GM12891 (cell line): ENCODE data around the gene RANBP9.

ENCODE experiments used
- DNase-seq: peaks from one replicate; pipeline ENCODE4 v3.0.0; 2011; ENCODE audit warnings: low spot score; ENCODE audit not compliant: insufficient read length
- FAIRE-seq: peaks from 2 replicates; lab custom pipeline; 2011; peaks lifted over from hg19 to GRCh38; lab: Jason Lieb, UNC
- PAX5 ChIP-seq: IDR thresholded peaks from 2 replicates; pipeline ENCODE4 v1.6.1; 2011; ENCODE audit warnings: low read length, moderate library complexity, mild to moderate bottlenecking; ENCODE audit not compliant: insufficient read depth, severe bottlenecking
- POLR2A ChIP-seq: IDR thresholded peaks from 2 replicates; pipeline ENCODE4 v1.6.1; 2011; ENCODE audit warnings: low read depth, low read length, control low read depth
- POLR2AphosphoS5 ChIP-seq: IDR thresholded peaks from 2 replicates; pipeline ENCODE4 v1.6.1; 2011; ENCODE audit warnings: low read depth, low read length, control low read depth
- POU2F2 ChIP-seq: IDR thresholded peaks from 2 replicates; pipeline ENCODE4 v1.6.1; 2011; ENCODE audit warnings: low read depth, mild to moderate bottlenecking, control low read depth, low read length, moderate library complexity
- SPI1 ChIP-seq: IDR thresholded peaks from 2 replicates; pipeline ENCODE4 v1.6.1; 2011; ENCODE audit warnings: low read depth, low read length, control low read depth
- TAF1 ChIP-seq: IDR thresholded peaks from 2 replicates; pipeline ENCODE4 v1.6.1; 2011; ENCODE audit warnings: low read depth, low read length, control low read depth

The RANBP9 gene

DNA sequence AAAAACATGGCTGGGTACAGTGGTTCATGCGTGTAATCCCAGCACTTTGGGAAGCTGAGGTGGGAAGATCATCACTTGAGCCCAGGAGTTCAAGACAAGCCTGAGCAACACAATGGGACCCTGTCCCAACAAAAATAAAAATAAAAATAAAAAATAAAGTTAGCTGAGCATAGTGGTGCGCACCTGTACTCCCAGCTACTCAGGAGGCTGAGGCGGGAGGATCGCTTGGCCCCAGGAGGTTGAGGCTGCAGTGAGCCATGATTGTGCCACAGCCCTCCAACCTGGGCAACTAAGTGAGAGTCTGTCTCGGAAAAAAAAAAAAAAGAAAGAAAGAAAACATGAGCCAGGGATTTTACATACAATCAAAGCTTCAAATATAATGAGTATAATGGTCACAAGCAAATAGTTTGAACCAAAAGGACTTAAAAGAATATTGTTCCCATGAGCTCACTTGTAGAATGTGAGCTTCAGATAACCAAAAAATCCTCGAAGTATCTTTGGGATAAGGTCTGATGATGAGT is 31.1 kb downstream of the RANBP9 start:
- FAIRE-seq: no peak

GRCh38 chr6:13679996-13680395 is 31.6 kb downstream of the RANBP9 start:
- FAIRE-seq: no peak
- no peak for DNase-seq
- no peak for TF ChIP-seq TAF1
- TF ChIP-seq PAX5: no peak
- no peak for TF ChIP-seq POLR2AphosphoS5
- TF ChIP-seq POU2F2: no peak

More for the DNA sequence above, 31.1 kb downstream of the RANBP9 start:
- no peak for TF ChIP-seq PAX5
- TF ChIP-seq POLR2AphosphoS5: no peak
- no peak for TF ChIP-seq POU2F2
- TF ChIP-seq TAF1: no peak
- TF ChIP-seq POLR2A: no peak
- no peak for TF ChIP-seq SPI1
- no peak for DNase-seq

- DNase-seq (no peak), FAIRE-seq (no peak)
- TF ChIP-seq SPI1 (no peak), PAX5 (no peak), POLR2AphosphoS5 (no peak), POLR2A (no peak), TAF1 (no peak), POU2F2 (no peak)
Measured at GRCh38 chr6:13678255-13678983, 33.2 kb downstream of the RANBP9 start.

DNA sequence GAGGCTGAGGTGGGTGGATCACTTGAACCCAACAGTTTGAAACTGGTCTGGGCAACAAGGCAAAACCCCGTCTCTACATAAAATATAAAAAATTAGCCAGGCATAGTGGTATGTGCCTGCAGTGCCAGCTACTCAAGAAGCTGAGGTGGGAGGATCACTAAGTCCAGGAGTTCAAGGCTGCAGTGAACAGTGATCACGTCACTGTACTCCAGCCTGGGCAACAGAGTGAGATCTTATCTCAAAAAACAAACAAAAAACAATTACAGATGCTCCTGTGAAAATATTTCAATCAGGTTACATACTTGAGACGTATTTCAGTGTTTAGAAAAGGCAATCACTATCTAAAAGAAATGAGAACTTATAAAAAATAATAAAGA is 33.8 kb downstream of the RANBP9 start:
- DNase-seq (no peak), FAIRE-seq (no peak)
- no peak for TF ChIP-seq POLR2AphosphoS5
- TF ChIP-seq POU2F2: no peak
- TF ChIP-seq SPI1: no peak
- no peak for TF ChIP-seq TAF1
- TF ChIP-seq POLR2A: no peak
- no peak for TF ChIP-seq PAX5

DNA sequence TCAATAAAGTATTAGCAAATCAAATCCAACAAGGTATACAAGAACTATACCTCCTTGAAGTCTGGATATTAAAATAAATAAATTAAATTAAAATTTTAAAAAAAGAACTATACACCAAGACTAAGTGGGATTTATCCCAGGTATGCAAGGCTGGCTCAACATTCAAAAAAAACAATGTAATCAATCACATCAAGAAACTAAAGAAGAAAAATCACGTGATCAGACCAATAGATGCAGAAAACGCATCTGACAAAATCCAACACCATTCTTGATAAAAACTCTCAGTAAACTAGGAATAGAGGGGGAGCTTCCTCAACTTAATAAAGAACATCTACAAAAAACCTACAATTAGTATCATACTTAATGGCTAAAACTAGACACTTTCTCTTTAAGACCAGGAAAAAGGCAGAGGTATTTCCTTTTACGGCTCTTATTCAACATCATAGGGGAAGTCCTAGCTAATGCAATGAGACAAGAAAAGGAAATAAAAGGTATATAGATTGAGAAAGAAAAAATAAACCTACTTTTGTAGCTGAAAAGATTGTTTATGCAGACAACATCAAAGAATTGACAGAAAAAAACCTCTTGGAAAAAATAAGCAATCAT is 35.0 kb downstream of the RANBP9 start:
- DNase-seq (no peak), FAIRE-seq (no peak)
- TF ChIP-seq POU2F2: no peak
- TF ChIP-seq SPI1: no peak
- no peak for TF ChIP-seq PAX5
- TF ChIP-seq POLR2AphosphoS5: no peak

DNA sequence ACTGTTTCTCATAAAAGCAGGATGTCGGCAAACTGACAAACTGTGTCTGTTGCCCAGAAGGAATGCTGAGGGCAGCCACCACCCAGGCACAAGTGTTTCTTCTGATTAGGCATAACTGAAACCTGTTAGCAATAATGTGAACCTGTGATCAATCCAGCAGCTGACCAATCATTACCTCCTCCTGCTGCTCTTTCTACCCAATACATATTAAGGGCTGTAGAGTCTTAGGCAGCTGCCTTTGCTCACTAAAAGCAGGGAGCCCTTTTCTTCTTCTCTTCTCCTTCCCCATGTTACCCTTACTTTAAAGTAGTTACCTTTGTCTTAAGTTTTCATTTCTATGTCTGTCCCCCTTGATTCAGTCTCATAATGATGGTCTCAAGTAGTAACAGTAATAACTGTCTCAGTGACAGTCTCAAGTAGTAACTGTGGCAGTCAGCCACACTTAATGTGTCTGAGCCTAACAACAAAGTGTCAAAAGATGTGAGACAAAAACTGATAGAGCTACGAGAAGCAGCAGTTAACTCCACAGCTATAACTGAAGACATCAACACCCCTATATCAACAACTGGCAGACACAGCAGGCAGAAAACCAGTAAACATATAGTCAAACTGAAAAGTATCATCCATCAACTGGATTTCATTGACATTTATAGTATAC is 37.0 kb downstream of the RANBP9 start:
- DNase-seq (no peak), FAIRE-seq (peak; percentile 9)
- no peak for TF ChIP-seq POLR2A
- no peak for TF ChIP-seq TAF1
- no peak for TF ChIP-seq POU2F2
- no peak for TF ChIP-seq POLR2AphosphoS5
- TF ChIP-seq SPI1: no peak
- TF ChIP-seq PAX5: no peak

GRCh38 chr6:13673825-13674444 is 37.7 kb downstream of the RANBP9 start:
- TF ChIP-seq POU2F2 (no peak), TAF1 (no peak), SPI1 (no peak), POLR2A (no peak), PAX5 (no peak), POLR2AphosphoS5 (no peak)
- FAIRE-seq (no peak), DNase-seq (no peak)

DNA sequence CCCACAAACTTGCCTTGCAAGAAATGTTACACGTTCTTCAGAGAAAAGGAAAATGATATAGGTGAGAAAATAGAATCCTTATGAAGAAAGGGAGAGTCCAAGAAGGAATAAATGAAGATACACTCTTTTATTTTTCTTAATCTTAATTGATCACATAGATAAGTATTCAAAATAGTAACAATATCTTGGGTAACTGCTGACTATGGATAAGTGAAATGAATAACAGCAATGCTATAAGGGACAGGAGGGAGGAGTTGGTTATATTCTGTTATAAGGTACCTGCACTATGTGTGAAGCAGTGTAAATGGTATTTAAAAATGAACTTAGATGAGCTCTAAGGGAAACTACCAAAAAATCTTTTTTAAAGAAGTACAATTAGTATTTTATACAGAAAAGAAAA is 38.3 kb downstream of the RANBP9 start:
- TF ChIP-seq POU2F2 (no peak), POLR2AphosphoS5 (no peak), TAF1 (no peak), PAX5 (no peak), SPI1 (no peak), POLR2A (no peak)

GRCh38 chr6:13672904-13673303 is 38.7 kb downstream of the RANBP9 start:
- TF ChIP-seq POLR2A (no peak), PAX5 (no peak), POLR2AphosphoS5 (no peak), POU2F2 (no peak), SPI1 (no peak), TAF1 (no peak)
- no peak for FAIRE-seq
- DNase-seq: no peak

More for the DNA sequence above, 38.3 kb downstream of the RANBP9 start:
- DNase-seq: no peak
- FAIRE-seq: no peak
